Right lobe of liver (tissue), 6 donors: ENCODE data around the gene NTN4. TPM values are rescaled to one million over a fixed set of nuclear protein-coding genes. Genes with fewer than 3 reads are reported as not detected.

Experiments used
- ATAC-seq, 4 donors: fragments of 200-7000 bp; cut with Tn5 transposase; one replicate each; pipeline ENCODE4 v1.9.1; 2020; ENCODE audit warnings: mild to moderate bottlenecking in 4 of 4, moderate library complexity in 4 of 4
- DNase-seq, 3 donors: peaks; one replicate each; pipeline ENCODE4 v3.0.0-alpha.2; 2020
- H3K27ac ChIP-seq, 3 donors: fragments of 200-600 bp; one replicate each; pipeline ENCODE4 v1.8.0; 2022
- H3K27me3 ChIP-seq, 2 donors: fragments of 200-600 bp; one replicate each; pipeline ENCODE4 v1.8.0; 2022
- H3K36me3 ChIP-seq, 4 donors: fragments of 200-600 bp; sonication (generic) in 1 of 4; one replicate each; pipeline versions ENCODE4 v1.5.1 to v1.8.0; 2017 to 2022; ENCODE audit warnings: control low read depth in 1 of 4
- H3K4me1 ChIP-seq, 4 donors: fragments of 200-600 bp; sonication (generic) in 1 of 4; one replicate each; pipeline versions ENCODE4 v1.5.1 to v1.8.0; 2017 to 2022; ENCODE audit warnings: control low read depth in 1 of 4
- H3K4me3 ChIP-seq, 3 donors: fragments of 200-600 bp; one replicate each; pipeline ENCODE4 v1.8.0; 2022
- H3K9me3 ChIP-seq, 4 donors: fragments of 200-600 bp; sonication (generic) in 1 of 4; one replicate each; pipeline versions ENCODE4 v1.5.1 to v1.8.0; 2017 to 2022; ENCODE audit warnings: control low read depth in 1 of 4
- POLR2A ChIP-seq: fragments of 450-650 bp; IDR thresholded peaks from one replicate; pipeline ENCODE4 v1.6.1; 2017; ENCODE audit warnings: antibody characterized with exemption, mild to moderate bottlenecking
- WGBS: methylation state at CpG from one replicate; pipeline ENCODE4 v1.1.6; 2018; ENCODE audit warnings: low coverage, low lambda C conversion rate; ENCODE audit not compliant: insufficient coverage; ENCODE audit errors: missing lambda C conversion rate; 5-methylcytosine and 5-hydroxymethylcytosine counted together
- intact Hi-C, 2 donors: fragments of 100-400 bp; cut with DNase I; formaldehyde crosslinking; loops; one replicate each; pipeline versions ENCODE4 v1.11.2 to v1.14.1; 2022
- total RNA-seq, 6 experiments: library from RNA; depleted of rRNA in 2 of 6; stranded (reverse); fragments of >200 nt in 2 of 6; fragmentation: NEBNext Ultra II Directional in 3 of 6; extraction: Animal tissue kit (Norgen Biotek cat#: 25700) in 3 of 6; gene quantifications; one replicate each; pipeline versions ENCODE4 v1.1.0 to v1.2.4, GENCODE V29; 2016 to 2023
- TF ChIP-seq, protein P1 (sequence below), 4 donors: fragments of 200-600 bp in 3 of 4; fragments of 450-650 bp in 1 of 4; IDR thresholded peaks; one replicate each; pipeline versions ENCODE4 v1.5.1 to v1.8.0; 2016 to 2022; ENCODE audit warnings: antibody characterized with exemption in 4 of 4, mild to moderate bottlenecking in 2 of 4
- donor health status: DM: no; HTN: yes; CAD: no.
- donor health status: DM: no; HTN: no; CAD: no.
- donor health status: DM: no; HTN: no; CAD: no.
- donor health status: DM: no; HTN: yes; CAD: no.
- donor health status: DM: no; HTN: yes; CAD: no.

Gene NTN4
- total RNA-seq, 6 experiments from 2014 or later = 14.7 to 28.7 (median 18.9) TPM

DNA sequence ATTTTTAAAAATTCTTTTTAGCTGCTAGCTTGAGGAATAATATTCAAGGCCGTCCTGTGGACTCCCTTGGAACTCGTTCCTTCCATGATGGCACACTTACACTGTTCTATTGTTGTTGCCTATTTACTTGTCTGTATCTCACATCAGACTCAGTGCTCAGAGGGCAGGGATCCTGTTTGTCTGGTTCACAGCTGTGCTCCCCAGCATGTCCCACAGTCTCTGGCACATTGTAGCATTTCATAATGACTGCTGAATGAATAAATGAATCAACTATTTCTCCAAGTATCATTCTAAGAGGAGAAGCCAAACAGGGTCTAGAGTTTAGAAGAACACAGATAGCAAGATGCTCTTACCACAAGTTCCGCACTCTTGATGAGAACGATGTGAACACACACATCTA is 48.0 kb downstream of the NTN4 start:
- no peaks in the 10 kb centered on the region for H3K9me3 ChIP-seq
- 83% methylated on average over 4 of the region's 4 CpGs for WGBS
- no peaks in the 10 kb centered on the region for H3K27me3 ChIP-seq
- intact Hi-C loops = no loop called here
- no peak overlapping the region for H3K4me3 ChIP-seq
- H3K27ac ChIP-seq = no peak overlapping the region
- ATAC-seq (no peak), DNase-seq (no peak)
- no peak for TF ChIP-seq POLR2A
- peaks cover 0 to 1% (median 0%) of the 10 kb centered on the region in 4 donors for H3K36me3 ChIP-seq
- no peaks in the 10 kb centered on the region for H3K4me1 ChIP-seq

DNA sequence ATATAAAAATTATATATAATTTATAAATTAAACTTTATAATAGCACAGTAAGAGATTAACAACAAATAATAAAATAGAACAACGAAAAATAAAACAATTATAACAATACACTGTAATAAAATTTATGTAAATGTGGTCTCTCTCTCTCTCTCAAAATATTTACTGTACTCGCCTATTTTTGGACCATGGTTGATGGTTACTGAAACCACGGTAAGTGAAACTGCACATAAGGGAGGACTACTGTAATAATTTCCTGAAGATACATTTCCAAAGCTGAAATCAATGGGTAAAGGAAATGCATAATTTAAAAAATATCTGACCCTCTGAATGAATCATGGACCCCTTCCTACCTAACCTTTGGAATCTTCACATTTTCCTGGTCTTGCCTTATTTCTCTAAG is 48.9 kb downstream of the NTN4 start:
- TF ChIP-seq, protein P1, sequence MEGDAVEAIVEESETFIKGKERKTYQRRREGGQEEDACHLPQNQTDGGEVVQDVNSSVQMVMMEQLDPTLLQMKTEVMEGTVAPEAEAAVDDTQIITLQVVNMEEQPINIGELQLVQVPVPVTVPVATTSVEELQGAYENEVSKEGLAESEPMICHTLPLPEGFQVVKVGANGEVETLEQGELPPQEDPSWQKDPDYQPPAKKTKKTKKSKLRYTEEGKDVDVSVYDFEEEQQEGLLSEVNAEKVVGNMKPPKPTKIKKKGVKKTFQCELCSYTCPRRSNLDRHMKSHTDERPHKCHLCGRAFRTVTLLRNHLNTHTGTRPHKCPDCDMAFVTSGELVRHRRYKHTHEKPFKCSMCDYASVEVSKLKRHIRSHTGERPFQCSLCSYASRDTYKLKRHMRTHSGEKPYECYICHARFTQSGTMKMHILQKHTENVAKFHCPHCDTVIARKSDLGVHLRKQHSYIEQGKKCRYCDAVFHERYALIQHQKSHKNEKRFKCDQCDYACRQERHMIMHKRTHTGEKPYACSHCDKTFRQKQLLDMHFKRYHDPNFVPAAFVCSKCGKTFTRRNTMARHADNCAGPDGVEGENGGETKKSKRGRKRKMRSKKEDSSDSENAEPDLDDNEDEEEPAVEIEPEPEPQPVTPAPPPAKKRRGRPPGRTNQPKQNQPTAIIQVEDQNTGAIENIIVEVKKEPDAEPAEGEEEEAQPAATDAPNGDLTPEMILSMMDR (IDR thresholded peaks at IDR 0.05) = no peak
- TF ChIP-seq POLR2A = no peak
- DNase-seq = no peak
- Histone ChIP-seq H3K4me1 (no peaks in the 10 kb centered on the region), H3K36me3 (peaks cover 0 to 3% (median 0%) of the 10 kb centered on the region in 4 donors), H3K27me3 (no peaks in the 10 kb centered on the region), H3K27ac (no peak overlapping the region), H3K4me3 (no peak overlapping the region), H3K9me3 (no peaks in the 10 kb centered on the region)
- WGBS = 74% methylated on average over 3 of the region's 3 CpGs
- intact Hi-C loops = no loop called here
- ATAC-seq = no peak

DNA sequence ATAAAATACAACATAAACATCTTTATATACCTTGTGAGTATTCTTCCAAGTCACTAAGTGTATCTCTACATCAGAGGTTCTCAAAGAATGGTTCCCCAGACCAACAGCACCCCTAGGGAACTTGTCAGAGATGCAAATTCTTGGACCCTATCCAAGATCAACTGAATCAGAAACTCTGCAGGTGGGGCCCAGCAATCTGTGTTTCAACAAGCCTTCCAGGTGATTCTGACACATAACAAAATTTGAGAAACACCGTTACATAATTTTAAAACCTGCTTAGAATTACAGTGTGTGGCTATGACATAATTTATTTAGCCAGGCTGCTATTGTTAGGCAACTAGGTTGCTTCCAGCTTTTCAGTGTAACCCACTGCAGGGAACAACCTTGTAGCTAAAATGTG is 49.8 kb downstream of the NTN4 start:
- Histone ChIP-seq H3K4me3 (no peak overlapping the region), H3K27ac (no peak overlapping the region), H3K36me3 (peaks cover 0 to 3% (median 0%) of the 10 kb centered on the region in 4 donors), H3K9me3 (no peaks in the 10 kb centered on the region), H3K27me3 (no peaks in the 10 kb centered on the region), H3K4me1 (no peaks in the 10 kb centered on the region)
- TF ChIP-seq POLR2A = no peak
- TF ChIP-seq, protein P1 (IDR thresholded peaks at IDR 0.05) = no peak
- no peak for DNase-seq
- no peak for ATAC-seq
- WGBS = 71% methylated on average over 1 of the region's 1 CpG
- intact Hi-C loops = no loop called here

DNA sequence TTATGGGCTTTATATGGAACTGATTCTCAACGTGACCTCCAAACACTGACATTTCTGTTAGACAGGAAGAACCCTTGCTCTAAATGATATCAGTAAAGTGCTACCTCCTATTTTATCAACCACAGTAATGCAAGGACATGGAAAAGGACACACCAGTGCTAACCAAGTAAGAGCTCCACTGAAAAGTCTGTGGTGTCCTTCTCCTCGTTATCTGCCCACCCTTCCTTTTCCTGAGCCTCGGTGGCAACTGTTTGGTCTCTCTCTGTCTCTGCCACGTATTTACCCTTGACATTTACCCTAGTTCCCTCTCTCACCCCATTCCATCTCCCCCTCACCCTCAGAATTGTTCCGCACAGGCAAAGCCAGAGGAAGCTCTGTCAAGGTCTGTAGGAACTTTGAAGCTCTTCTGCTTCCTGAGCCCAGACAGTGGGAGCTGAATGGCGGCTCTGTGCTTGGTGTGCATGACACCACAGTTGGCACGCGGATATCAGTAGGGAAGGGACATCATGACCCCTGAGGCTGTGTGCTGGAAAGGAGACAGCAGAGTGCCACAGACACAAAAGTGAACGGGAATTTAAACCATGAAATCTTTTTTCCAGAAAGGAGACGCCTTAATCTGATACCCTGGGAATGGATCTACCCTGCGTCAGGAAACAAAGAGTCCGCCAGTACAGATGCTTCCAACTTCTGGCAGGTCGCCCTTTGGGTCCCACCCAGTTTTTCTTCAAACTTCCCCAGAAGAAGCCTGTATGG is 50.8 kb downstream of the NTN4 start:
- WGBS = 74% methylated on average over 13 of the region's 13 CpGs

More for the DNA sequence above, 50.8 kb downstream of the NTN4 start:
- TF ChIP-seq, protein P1 (IDR thresholded peaks at IDR 0.05) = no peak
- no peak for TF ChIP-seq POLR2A
- intact Hi-C loops = no loop called here
- ATAC-seq = peak; percentile 68 to 89 (median 78)
- no peaks in the 10 kb centered on the region for H3K4me1 ChIP-seq
- H3K27ac ChIP-seq = no peak overlapping the region
- H3K27me3 ChIP-seq = no peaks in the 10 kb centered on the region
- no peak overlapping the region for H3K4me3 ChIP-seq
- peaks cover 0 to 3% (median 0%) of the 10 kb centered on the region in 4 donors for H3K36me3 ChIP-seq
- no peak for DNase-seq
- no peaks in the 10 kb centered on the region for H3K9me3 ChIP-seq
